ENCODE measurements around the gene MUC13. TPM values are rescaled to one million over a fixed set of nuclear protein-coding genes. Genes with fewer than 3 reads are reported as not detected.

MUC13 gene
- total RNA-seq, 4 donors from 2014 or later = 37.8 to 700 (median 401) TPM

- no peaks in the 10 kb centered on the region for H3K27me3 ChIP-seq
- no peaks in the 10 kb centered on the region for H3K36me3 ChIP-seq
- no peaks in the 10 kb centered on the region for H3K9me3 ChIP-seq
- in situ Hi-C loops (cut with MboI; ENCODE audit: low pct_ligation_motif_present in 1 of 4, low pct_unique_long_range_greater_than_20kb in 1 of 4, low sequenced_read_pairs in 3 of 4) (no loop called here), intact Hi-C loops (cut with DNase I; ENCODE audit: low total_unique reads) (no loop called here)
- no peak overlapping the region for H3K27ac ChIP-seq
- H3K4me1 ChIP-seq = peaks cover 4 to 40% (median 31%) of the 10 kb centered on the region in 4 donors
- no peak overlapping the region for H3K4me3 ChIP-seq
- no peak for TF ChIP-seq POLR2A (IDR thresholded peaks at IDR 0.05)
- TF ChIP-seq CTCF (IDR thresholded peaks at IDR 0.05) = no peak
- no peak for TF ChIP-seq EP300 (IDR thresholded peaks at IDR 0.05; ENCODE audit: low read depth)
- no peak for TF ChIP-seq POLR2AphosphoS5 (IDR thresholded peaks at IDR 0.05)
- WGBS, 2 donors (ENCODE audit: low coverage in 1 of 2) = 88 to 95% methylated on average over 1 of the region's 1 CpG
- DNase-seq = no peak
These were observed 30.9 kb upstream of the MUC13 start for GRCh38 chr3:124965413-124965812.

- TF ChIP-seq POLR2A (IDR thresholded peaks at IDR 0.05) (no peak), CTCF (IDR thresholded peaks at IDR 0.05) (no peak), POLR2AphosphoS5 (IDR thresholded peaks at IDR 0.05) (no peak), EP300 (IDR thresholded peaks at IDR 0.05; ENCODE audit: low read depth) (no peak)
- intact Hi-C loops (cut with DNase I; ENCODE audit: low total_unique reads) (no loop called here), in situ Hi-C loops (cut with MboI; ENCODE audit: low pct_ligation_motif_present in 1 of 4, low pct_unique_long_range_greater_than_20kb in 1 of 4, low sequenced_read_pairs in 3 of 4) (no loop called here)
- Histone ChIP-seq H3K4me3 (no peak overlapping the region), H3K27me3 (no peaks in the 10 kb centered on the region), H3K36me3 (no peaks in the 10 kb centered on the region), H3K9me3 (no peaks in the 10 kb centered on the region), H3K4me1 (peaks cover 4 to 42% (median 25%) of the 10 kb centered on the region in 4 donors), H3K27ac (peak overlapping the region in 3 of 4 donors; percentile 47 to 63 (median 58))
- 82 to 85% methylated on average over 4 of the region's 4 CpGs for WGBS, 2 donors (ENCODE audit: low coverage in 1 of 2)
- DNase-seq = no peak
These were observed 29.8 kb upstream of the MUC13 start for GRCh38 chr3:124964387-124964786.

GRCh38 chr3:124963755-124964154 is 29.2 kb upstream of the MUC13 start:
- DNase-seq = peak; percentile 54
- 51% methylated on average over 3 of the region's 3 CpGs; no CpG with 5 or more reads in 1 of the 2 donors for WGBS, 2 donors (ENCODE audit: low coverage in 1 of 2)
- no peaks in the 10 kb centered on the region for H3K36me3 ChIP-seq
- TF ChIP-seq CTCF (IDR thresholded peaks at IDR 0.05) (no peak), EP300 (IDR thresholded peaks at IDR 0.05; ENCODE audit: low read depth) (no peak), POLR2A (IDR thresholded peaks at IDR 0.05) (no peak), POLR2AphosphoS5 (IDR thresholded peaks at IDR 0.05) (no peak)
- H3K9me3 ChIP-seq = no peaks in the 10 kb centered on the region
- H3K4me3 ChIP-seq = no peak overlapping the region
- peaks cover 4 to 42% (median 25%) of the 10 kb centered on the region in 4 donors for H3K4me1 ChIP-seq
- in situ Hi-C loops (cut with MboI; ENCODE audit: low pct_ligation_motif_present in 1 of 4, low pct_unique_long_range_greater_than_20kb in 1 of 4, low sequenced_read_pairs in 3 of 4) = no loop called here
- intact Hi-C loops (cut with DNase I; ENCODE audit: low total_unique reads) = no loop called here
- H3K27ac ChIP-seq = peak overlapping the region; percentile 32 to 63 (median 52)
- H3K27me3 ChIP-seq = no peaks in the 10 kb centered on the region

- Histone ChIP-seq H3K9me3 (no peaks in the 10 kb centered on the region), H3K4me1 (peaks cover 4 to 42% (median 25%) of the 10 kb centered on the region in 4 donors), H3K4me3 (no peak overlapping the region), H3K27me3 (no peaks in the 10 kb centered on the region), H3K36me3 (no peaks in the 10 kb centered on the region), H3K27ac (peak overlapping the region in 3 of 4 donors; percentile 6 to 63 (median 58))
- TF ChIP-seq CTCF (IDR thresholded peaks at IDR 0.05) (no peak), EP300 (IDR thresholded peaks at IDR 0.05; ENCODE audit: low read depth) (no peak), POLR2A (IDR thresholded peaks at IDR 0.05) (no peak), POLR2AphosphoS5 (IDR thresholded peaks at IDR 0.05) (no peak)
- intact Hi-C loops (cut with DNase I; ENCODE audit: low total_unique reads) (no loop called here), in situ Hi-C loops (cut with MboI; ENCODE audit: low pct_ligation_motif_present in 1 of 4, low pct_unique_long_range_greater_than_20kb in 1 of 4, low sequenced_read_pairs in 3 of 4) (no loop called here)
- 93 to 100% methylated on average over 2 of the region's 2 CpGs for whole genome bisulfite sequencing, 2 donors (ENCODE audit: low coverage in 1 of 2)
- no peak for DNase-seq
These were observed 27.9 kb upstream of the MUC13 start for GRCh38 chr3:124962403-124962940.

Data from transverse colon (tissue), 4 donors.